AG08395 (cell line): ENCODE data around the gene MYRF.

Experiments used
- DNase-seq: peaks from one replicate; pipeline ENCODE4 v3.0.0; 2012; ENCODE audit warnings: mixed read lengths, low spot score

The MYRF gene

DNA sequence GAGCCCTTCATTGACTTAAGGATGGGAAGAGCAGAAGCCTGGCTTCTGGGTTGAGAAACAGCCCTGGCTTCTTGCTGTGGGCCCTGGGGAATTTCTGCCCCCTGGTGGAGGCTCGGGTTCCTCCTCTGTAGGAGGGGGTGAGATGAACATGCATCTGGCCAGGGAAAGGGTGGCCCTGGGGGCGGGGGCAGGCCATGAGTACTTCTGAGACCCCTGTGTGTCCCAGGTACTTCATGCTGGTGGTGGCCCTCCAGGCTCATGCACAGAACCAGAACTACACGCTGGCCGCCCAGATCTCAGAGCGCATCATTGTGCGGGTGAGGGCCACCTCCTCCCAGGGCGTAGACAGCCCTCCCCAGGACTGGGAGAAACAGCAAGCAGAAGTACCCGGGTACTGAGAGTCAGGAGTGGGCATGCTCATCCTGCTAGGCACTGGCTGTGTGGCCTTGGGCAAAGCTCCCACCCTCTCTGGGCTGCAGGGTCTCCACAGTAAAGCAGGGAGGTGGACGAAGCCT lies 24.2 kb downstream of the MYRF start:
- DNase-seq, result peak; percentile 85

DNA sequence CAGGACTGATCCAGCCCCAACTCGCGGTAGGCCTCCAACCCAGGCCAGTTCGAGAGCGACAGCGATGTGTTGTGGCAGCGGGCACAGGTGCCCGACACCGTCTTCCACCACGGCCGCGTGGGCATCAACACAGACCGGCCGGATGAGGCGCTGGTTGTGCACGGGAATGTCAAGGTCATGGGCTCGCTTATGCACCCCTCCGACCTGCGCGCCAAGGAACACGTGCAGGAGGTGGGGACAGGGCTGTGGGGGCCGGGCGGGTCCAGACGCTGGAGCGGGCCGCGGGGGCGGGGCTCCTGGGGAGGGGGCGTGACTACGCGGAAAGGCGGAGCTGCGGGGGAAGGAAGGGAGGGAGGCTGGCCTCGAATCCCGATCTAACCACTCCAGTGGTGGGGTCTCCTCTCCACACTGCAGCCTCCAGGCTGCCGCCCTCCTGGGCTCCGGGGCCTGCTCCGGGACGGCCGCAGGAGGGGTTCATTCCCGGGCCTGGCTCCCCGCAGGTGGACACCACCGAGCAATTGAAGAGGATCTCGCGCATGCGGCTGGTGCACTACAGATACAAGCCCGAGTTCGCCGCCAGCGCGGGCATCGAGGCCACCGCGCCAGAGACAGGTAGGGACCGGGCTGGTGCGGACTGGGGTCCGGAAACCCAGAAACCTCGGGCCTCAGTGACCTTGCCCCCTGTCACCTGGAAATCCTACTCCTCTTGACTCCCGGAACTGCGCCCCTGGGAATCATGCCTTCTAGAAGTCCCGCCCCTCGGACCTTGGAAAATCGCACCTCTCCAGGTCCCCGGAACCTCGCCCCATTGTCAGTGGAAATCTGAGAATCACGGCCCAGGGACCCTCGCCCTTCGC lies 25.0 kb downstream of the MYRF start:
- DNase-seq, result peak; percentile 40

DNA sequence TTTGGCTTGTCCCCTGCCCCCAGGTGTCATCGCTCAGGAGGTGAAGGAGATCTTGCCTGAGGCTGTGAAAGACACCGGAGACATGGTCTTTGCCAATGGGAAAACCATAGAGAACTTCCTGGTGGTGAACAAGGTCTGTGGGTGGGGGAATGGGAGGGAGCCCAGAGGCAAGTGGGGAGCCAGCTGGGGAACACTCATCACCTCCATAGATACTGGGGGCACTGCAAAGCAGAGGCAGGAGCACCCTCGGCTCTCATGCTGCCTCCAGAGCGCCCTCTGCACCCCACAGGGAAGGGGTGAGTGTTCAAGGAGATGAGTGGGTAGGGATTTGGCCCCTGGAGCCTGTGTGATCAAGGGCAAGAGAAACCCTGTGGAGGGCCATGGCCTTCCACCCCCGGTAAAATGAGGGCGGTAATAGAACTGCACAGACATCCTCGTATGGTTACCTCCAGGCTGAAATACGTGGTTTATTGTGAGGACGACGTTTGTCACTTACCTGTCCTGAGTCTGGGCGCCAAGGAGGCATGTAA lies 26.0 kb downstream of the MYRF start:
- DNase-seq, result no peak

DNA sequence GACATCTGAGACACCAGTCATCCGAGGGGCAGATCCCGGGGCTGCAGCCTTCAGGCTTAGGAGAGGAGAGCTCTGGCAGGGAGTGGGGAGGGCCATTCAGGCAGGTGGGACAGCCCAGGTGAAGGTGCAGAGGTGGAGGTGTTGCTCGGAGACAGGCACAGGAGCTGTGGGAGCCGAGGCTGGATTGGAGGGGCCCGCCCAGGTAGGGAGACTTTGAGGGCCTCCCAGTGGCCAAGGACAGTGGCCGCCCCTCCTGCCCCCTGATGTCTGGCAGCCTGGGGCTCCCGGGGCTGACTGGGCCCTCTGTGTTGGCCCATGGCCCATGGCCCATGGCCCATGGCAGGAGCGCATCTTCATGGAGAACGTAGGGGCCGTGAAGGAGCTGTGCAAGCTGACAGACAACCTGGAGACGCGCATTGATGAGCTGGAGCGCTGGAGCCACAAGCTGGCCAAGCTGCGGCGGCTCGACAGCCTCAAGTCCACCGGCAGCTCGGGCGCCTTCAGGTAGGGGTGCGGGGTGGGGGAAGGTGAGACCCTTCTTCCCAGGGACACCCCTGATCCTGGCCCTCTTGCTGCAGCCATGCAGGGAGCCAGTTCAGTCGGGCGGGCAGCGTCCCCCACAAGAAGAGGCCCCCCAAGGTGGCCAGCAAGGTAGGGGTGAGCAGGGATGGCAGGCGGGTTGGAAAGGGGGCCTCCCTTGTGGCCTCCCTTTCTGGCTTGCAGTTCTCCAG lies 26.6 kb downstream of the MYRF start:
- no peak for DNase-seq

GRCh38 chr11:61779666-61780525 lies 27.5 kb downstream of the MYRF start:
- no peak for DNase-seq

DNA sequence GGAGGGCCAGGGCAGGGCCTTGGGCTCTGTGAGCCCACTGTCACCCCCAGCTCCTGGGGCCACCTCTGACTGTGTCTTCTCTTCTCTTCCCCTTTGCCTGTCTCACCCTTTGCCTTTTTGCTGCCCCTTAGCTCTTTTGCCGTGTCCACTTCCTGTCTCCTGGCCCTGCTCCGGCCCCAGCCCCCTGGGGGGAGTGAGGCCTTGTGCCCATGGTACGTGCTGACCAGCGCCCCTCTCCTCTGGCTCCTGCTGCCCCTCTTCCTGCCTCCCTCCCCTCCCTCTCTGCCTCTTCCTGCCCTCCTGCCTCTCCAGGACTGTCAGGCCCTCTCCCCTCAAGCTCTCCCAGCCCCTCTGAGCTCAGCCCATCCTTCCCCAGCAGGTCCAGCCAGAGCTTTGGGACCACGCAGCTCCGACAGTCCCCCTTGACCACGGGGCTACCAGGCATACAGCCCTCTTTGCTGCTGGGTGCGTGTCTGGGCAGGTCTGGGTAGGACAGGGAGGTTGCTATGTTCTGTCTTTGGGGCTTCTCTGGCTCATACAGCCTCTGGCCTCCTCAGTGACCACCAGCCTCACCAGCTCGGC lies 28.2 kb downstream of the MYRF start:
- no peak for DNase-seq

DNA sequence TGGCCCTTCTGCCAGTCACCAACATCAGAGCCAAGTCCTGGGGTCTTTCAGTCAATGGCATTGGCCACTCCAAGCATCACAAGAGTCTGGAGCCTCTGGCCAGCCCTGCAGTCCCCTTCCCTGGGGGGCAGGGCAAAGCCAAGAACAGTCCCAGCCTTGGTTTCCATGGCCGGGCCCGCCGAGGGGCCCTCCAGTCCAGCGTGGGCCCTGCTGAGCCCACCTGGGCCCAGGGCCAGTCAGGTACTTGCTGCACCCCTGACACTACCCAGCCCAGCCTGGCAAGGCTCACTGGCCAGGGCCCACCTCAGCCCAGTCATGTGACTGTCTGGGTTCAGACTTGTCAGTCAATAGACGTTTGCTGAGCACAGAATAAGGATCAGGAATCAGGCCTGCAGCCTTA lies 29.1 kb downstream of the MYRF start:
- no peak for DNase-seq

DNA sequence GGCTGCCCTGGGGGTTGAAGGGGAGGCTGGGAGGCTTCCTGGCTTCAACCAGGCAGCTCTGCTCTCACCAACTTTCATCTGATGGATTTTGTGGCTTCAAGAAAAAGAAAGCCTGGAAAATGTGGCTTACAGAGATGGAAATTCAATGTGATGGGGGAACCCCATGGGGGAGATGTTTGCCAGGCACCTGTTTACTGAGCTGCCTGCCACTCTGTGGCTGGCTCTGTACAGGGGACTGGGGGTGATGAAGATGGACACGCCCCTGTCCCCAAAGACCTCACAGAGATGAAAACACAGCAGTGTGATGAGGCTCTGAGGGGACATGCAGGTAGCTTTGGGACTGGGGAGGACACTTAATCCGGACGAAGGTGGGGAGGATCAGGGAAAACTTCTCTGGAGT lies 29.9 kb downstream of the MYRF start:
- no peak for DNase-seq

DNA sequence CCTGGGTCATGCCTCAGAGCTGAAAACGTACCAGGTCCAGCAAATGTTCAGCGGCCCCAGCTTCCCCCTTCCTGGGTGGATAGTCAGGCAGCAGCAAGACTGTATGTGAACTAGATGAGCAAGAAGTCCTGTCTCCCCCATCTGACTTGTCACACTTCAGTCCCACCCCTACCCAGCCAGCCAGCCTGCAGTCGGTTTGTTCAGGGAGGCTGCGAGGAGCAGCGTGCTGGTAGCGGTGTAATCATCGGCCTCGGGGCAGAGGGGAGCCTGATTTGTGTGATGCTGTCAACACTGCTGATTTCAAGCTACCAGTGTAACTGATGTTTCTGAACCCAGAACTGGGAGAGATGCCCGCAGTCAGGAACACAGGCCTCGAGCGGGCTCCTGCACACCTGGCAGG lies 30.4 kb downstream of the MYRF start:
- no peak for DNase-seq

DNA sequence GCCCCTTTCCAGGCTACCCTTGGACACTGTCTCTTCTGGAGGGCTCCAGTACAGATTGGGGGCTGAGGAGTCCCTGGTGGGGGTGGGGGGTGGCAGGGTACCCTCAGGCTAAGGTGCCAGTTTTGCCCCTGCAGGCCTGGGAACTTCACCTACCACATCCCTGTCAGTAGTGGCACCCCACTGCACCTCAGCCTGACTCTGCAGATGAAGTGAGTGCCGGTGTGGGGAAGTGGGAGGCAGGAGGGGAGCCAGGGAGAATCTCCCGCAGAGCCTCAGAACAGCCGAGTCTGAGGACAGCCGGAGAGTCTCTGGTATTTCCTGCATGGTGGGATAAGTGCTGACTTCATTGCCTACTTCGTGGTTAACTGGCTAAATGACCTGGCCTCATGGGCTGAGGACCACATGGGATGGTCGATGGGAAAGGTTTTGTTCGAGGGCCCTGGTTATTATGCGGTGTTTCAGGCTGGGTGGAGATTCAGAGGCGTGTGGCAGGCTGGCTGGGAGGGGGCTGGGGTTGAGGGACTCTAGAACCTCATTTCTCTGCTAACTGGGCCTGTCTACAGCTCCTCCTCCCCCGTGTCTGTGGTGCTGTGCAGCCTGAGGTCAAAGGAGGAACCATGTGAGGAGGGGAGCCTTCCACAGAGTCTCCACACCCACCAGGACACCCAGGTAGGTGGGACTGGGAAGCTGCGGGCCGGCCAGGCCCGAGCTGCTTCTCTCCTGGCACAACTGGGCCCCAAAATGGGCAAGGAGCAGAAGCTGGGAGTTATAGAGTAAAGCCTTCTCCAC lies 31.5 kb downstream of the MYRF start:
- peak; percentile 31 for DNase-seq

GRCh38 chr11:61784506-61784805 lies 32.0 kb downstream of the MYRF start:
- DNase-seq, result no peak

DNA sequence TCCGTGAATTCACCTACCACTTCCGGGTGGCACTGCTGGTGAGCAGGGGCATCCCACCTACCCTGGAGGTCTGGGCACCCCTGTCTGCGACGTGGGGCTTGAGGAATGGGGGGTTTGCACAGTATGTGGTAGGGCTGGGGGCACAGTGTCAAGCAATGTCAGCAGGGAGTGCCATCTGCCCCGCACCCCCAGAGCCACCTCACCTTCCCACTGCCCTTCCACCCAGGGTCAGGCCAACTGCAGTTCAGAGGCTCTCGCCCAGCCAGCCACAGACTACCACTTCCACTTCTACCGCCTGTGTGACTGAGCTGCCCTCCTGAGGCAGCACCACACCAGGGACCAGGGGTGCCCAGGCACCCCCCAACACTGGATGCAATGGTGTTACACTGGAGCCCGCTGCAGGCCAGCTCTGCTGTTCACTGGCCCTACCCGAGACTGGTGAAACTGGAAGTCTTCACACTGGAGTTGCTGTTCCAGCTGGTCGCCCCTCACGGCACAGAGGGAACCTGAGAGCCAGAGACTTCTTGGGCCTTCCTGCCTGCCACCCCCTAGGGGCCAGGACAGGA lies 33.5 kb downstream of the MYRF start:
- DNase-seq, result no peak

DNA sequence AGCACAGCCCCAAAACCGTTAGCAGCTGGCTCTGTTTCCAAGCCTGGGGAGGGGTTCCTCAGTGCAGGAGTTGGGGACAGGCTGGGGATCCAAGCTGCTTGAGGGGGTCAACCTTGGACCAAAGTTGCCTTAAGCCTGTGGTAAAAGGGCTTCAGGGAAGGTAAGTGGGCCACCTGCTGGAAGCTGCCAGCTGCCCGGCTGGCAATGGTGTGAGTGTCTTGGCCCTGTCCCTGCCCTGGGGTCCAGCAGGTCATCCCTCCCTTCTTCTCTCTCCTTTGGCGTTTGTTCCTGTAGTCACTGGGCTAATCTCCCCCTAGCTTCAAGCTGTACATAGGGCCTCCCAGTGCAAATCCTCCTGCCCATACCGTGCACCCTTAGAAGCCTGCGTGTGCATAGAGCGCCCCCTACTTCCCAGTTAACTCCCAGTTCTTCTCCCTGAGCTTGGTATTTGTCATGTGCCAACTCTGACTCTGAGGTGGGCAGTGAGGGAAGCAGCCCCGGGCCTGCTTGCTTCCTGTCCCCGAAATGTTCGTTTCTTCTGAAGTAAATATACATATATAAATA lies 35.6 kb downstream of the MYRF start:
- no peak for DNase-seq

DNA sequence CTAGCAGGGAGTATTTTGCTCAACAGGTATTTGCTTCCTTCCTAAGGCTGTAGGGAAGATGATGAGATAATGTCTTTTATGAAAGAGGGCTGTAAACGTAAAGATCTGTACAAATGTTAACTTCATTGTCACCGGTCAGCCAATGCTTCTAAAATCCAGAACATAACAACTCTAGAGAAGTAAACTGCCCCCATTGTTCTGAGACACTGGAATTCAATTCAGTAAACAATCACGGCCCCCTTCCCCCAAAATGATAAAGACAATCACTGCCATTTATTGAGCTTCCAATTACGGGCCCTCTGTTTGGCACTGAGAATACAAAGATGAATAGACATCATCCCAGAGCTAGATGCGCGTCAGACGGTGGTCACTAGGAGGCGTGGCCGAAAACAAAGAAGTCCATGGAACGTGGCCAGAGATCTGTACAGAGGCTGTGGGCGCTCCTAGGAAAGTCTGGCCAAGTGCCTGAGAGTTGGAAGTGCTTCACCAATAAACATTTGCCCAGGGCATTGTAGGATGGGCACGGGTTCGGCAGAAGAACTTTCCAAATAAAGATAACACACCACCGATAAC lies 39.4 kb downstream of the MYRF start:
- DNase-seq, result peak; percentile 89

DNA sequence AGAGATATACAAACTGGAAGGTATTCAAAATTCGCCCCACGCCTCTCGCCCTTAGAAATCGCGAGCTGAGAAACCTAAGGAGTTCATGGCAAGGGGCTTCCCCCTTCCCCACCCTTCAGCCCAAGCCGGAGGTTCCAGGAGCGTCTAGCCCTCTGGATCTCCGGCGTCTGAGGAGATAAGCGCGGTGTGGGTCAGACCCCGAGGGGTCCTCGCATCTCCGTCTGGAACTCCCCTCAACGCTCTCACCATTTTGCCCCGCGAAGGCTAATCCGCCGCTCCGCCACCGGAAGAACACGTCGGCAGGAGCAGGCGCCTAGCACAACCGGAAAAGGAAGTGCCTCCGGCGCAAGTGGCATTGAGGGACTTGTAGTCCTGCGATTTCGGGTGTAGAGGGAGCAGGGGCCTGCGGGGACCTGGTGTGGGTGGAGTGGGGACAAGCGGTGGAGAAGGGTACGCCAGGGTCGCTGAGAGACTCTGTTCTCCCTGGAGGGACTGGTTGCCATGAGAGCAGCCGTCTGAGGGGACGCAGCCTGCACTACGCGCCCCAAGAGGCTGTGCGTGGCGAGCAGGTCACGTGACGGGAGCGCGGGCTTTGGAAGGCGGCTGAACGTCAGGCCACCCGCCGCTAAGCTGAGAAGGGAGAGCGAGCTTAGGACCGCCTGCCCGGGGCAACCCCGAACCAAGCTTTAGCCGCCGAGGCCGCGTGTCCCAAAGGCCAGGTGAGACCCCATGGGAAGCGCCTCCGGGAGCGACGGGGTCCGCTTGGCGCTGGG lies 40.1 kb downstream of the MYRF start, which contains the start of the genes FEN1 and TMEM258:
Gene FEN1, plus strand, starts transcription at position 602 of the 773 bp plus-strand sequence. CDS start 2,451 bp downstream, outside the sequence.
Gene TMEM258, minus strand, starts transcription at position 290 of the 773 bp plus-strand sequence. Its CDS starts 41 bp downstream, at position 249.
- peak; percentile 93 for DNase-seq

DNA sequence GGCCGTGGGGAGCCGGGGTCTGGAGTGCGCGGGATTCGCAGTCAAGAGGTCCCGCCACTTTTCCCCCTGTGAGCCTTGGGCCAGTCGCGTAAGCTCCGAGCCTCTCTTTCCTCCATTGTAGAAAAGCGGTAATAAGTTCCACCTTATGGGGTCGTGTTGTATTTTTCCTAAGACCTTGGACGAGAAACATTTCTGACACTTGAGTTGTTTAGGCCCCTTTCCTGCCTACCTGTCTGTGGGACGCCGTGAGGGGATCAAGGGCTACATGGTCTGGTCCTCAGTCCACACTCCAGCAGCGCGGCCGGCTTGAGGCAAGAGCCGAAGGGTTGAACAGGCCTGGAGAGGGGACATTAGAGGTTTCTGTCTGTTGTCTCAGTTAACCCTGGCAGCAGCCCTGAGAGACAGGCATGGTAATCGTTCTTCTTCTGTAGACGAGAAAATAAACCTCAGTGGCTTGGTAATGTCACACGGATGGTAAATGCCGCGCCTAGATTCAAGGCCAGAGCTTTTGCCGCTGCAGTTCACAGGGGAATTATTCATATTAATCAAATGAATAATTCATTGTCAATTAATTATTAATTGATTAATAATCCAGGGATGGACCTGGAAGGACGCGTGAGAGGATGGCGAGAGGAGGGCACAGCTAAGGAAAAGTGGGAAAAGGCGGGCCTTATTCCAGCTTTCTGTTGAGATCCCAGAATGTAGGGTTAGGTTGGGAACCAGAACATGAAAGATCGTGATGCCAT lies 40.8 kb downstream of the MYRF start:
- no peak for DNase-seq

DNA sequence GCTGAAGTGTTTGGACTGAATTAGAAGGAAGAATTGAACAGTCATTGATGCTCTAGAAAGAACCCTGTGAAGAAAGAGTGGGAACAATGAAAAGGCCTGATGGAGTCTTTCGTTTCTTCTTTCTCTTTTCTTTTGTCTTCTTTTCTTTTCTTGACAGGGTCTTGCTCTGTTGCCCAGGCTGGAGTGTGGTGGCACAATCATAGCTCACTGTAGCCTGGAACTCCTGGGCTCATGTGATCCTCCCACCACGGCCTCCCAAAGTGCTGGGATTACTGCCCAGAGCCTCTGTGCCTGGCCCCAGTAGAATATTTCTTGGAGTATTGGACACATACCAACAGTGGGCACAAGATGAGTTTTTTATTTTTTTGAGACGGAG lies 41.4 kb downstream of the MYRF start:
- DNase-seq, result no peak

DNA sequence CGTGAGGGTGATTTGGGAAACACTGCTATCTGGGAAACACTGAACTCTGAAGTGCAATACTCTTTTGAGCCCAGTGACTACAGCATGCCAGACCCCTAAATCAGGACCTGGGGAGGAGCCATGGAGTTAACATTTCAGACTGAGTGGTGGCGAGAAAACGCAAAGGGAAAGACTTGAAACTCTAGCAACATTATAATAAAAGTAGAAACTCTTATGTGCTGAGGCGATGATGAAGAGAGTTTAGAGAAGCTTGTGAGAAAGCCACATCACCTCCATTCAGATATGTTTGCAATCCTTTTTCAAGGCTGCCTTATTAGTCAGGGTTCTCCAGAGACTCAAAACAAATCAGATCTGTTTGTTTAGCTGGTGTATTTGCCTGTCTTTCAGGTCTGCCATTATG lies 42.1 kb downstream of the MYRF start:
- DNase-seq, result no peak
